SU-DHL-6 (cell line): ENCODE data around the gene JPT1.

ENCODE experiments used
- EZH2phosphoT487 ChIP-seq: fragments of 200-600 bp; sonication (generic), shearing (Covaris generic); conservative IDR thresholded peaks from 2 replicates; pipeline ENCODE4 v1.6.1; 2018; ENCODE audit warnings: mild to moderate bottlenecking, antibody characterized with exemption, low read length, moderate library complexity, mixed read lengths
- TF ChIP-seq, protein P1 (sequence below): fragments of 200-600 bp; sonication (generic); IDR thresholded peaks from one replicate; pipeline ENCODE4 v1.5.1; 2017; ENCODE audit warnings: antibody characterized with exemption, mild to moderate bottlenecking, low read length, moderate library complexity; ENCODE audit not compliant: insufficient read depth, poor library complexity, severe bottlenecking

DNA sequence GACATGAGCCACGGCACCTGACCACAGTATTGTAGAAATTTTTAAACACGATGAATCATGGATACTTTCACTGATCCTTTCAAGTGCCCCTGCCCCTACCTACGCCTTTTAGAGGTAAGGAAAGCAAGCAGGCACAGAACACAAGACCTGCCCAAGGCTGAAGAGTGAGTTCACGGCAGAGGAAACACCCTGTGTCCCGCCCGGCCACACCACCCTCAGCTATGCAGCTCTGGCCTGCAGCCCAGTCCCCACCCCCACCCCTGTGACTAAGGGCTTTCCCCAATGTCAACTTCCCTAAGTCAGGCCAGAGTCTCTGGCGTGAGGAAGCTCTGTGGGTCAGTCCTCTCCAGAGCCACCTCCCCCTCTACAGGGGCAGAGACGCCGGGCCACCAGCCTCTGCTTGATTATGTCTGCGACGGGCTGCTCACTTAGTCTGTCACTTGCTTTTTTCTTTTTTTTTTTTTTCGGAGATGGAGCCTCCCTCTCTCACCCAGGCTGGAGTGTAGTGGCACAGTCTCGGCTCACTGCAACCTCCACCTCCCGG is 58.2 kb downstream of the JPT1 start:
- TF ChIP-seq, protein P1, sequence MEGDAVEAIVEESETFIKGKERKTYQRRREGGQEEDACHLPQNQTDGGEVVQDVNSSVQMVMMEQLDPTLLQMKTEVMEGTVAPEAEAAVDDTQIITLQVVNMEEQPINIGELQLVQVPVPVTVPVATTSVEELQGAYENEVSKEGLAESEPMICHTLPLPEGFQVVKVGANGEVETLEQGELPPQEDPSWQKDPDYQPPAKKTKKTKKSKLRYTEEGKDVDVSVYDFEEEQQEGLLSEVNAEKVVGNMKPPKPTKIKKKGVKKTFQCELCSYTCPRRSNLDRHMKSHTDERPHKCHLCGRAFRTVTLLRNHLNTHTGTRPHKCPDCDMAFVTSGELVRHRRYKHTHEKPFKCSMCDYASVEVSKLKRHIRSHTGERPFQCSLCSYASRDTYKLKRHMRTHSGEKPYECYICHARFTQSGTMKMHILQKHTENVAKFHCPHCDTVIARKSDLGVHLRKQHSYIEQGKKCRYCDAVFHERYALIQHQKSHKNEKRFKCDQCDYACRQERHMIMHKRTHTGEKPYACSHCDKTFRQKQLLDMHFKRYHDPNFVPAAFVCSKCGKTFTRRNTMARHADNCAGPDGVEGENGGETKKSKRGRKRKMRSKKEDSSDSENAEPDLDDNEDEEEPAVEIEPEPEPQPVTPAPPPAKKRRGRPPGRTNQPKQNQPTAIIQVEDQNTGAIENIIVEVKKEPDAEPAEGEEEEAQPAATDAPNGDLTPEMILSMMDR, result no peak
- no peak for TF ChIP-seq EZH2phosphoT487
